Tibial nerve (tissue), 3 donors: ENCODE measurements around the gene MOSMO.

ENCODE experiments used
- POLR2A ChIP-seq, 2 donors: fragments of 450-650 bp; IDR thresholded peaks; one replicate each; pipeline ENCODE4 v1.6.1; 2017; ENCODE audit warnings: antibody characterized with exemption in 2 of 2, mild to moderate bottlenecking in 2 of 2, moderate library complexity in 2 of 2
- TF ChIP-seq, protein P1 (sequence below), 5 experiments: fragments of 200-600 bp in 3 of 5; fragments of 450-650 bp in 2 of 5; sonication (generic) in 3 of 5; IDR thresholded peaks; one replicate each; pipeline ENCODE4 v1.5.1; 2016 to 2019; ENCODE audit warnings: antibody characterized with exemption in 5 of 5, mild to moderate bottlenecking in 3 of 5, moderate library complexity in 2 of 5

DNA sequence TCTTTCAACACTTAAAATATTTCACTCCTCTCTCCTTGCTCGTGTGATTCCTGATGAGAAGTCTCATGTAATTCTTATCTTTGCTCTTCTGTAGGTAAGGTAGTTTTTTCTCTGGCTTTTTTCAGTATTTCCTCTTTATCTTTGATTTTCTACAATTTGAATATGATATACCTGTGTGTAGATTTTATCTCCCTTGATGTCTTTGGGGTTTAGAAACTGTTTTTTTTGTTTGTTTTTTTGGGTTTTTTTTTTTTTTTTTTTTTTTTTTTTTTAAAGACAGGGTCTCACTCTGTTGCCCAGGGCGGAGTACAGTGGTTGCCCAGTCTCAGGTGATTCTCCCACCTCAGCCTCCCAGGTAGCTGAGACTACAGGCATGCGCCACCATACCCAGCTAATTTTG, 26.6 kb downstream of the MOSMO start:
- TF ChIP-seq, protein P1, sequence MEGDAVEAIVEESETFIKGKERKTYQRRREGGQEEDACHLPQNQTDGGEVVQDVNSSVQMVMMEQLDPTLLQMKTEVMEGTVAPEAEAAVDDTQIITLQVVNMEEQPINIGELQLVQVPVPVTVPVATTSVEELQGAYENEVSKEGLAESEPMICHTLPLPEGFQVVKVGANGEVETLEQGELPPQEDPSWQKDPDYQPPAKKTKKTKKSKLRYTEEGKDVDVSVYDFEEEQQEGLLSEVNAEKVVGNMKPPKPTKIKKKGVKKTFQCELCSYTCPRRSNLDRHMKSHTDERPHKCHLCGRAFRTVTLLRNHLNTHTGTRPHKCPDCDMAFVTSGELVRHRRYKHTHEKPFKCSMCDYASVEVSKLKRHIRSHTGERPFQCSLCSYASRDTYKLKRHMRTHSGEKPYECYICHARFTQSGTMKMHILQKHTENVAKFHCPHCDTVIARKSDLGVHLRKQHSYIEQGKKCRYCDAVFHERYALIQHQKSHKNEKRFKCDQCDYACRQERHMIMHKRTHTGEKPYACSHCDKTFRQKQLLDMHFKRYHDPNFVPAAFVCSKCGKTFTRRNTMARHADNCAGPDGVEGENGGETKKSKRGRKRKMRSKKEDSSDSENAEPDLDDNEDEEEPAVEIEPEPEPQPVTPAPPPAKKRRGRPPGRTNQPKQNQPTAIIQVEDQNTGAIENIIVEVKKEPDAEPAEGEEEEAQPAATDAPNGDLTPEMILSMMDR (IDR thresholded peaks at IDR 0.05), result no peak
- no peak for TF ChIP-seq POLR2A (IDR thresholded peaks at IDR 0.05)
